Liver (tissue), 9 donors: ENCODE measurements around the gene CCDC178. TPM values are rescaled to one million over a fixed set of nuclear protein-coding genes. Genes with fewer than 3 reads are reported as not detected.

Experiments
- DNase-seq: peaks from one replicate; pipeline ENCODE4 v3.0.0-alpha.2; 2017; ENCODE audit warnings: low spot score
- H3K27ac ChIP-seq, 2 donors: one replicate each; pipeline ENCODE4 v1.7.0; 2013; ENCODE audit warnings: inconsistent platforms in 2 of 2, low read length in 2 of 2, control low read depth in 1 of 2, low read depth in 1 of 2, mild to moderate bottlenecking in 1 of 2
- H3K27me3 ChIP-seq, 4 donors: one replicate each; pipeline versions ENCODE4 v1.6.1 to v1.7.0; 2013; ENCODE audit warnings: low read length in 3 of 4, inconsistent platforms in 1 of 4, mild to moderate bottlenecking in 1 of 4, moderate library complexity in 1 of 4; ENCODE audit not compliant: control insufficient read depth in 4 of 4, insufficient read depth in 4 of 4
- H3K36me3 ChIP-seq, 4 donors: one replicate each; pipeline versions ENCODE4 v1.6.1 to v1.7.0; 2013; ENCODE audit warnings: low read length in 3 of 4, mild to moderate bottlenecking in 3 of 4, low read depth in 1 of 4, moderate library complexity in 1 of 4; ENCODE audit not compliant: control insufficient read depth in 4 of 4, insufficient read depth in 3 of 4
- H3K4me1 ChIP-seq, 4 donors: one replicate each; pipeline versions ENCODE4 v1.6.1 to v1.7.0; 2013; ENCODE audit warnings: low read length in 3 of 4, mild to moderate bottlenecking in 3 of 4, moderate library complexity in 1 of 4; ENCODE audit not compliant: control insufficient read depth in 4 of 4, insufficient read depth in 4 of 4
- H3K4me3 ChIP-seq, 3 donors: one replicate each; pipeline versions ENCODE4 v1.6.1 to v1.7.0; 2013; ENCODE audit warnings: low read length in 3 of 3, control low read depth in 1 of 3, low read depth in 1 of 3, mild to moderate bottlenecking in 1 of 3
- H3K9ac ChIP-seq, 2 donors: one replicate each; pipeline ENCODE4 v1.7.0; 2013; ENCODE audit warnings: low read length in 2 of 2, mild to moderate bottlenecking in 2 of 2, moderate library complexity in 2 of 2, control low read depth in 1 of 2, low read depth in 1 of 2
- H3K9me3 ChIP-seq, 4 donors: one replicate each; pipeline versions ENCODE4 v1.6.1 to v1.7.0; 2013; ENCODE audit warnings: low read length in 3 of 4; ENCODE audit not compliant: control insufficient read depth in 4 of 4
- EGR1 ChIP-seq, 2 donors: IDR thresholded peaks; 2 replicates each; pipeline ENCODE4 v1.6.1; 2016 to 2018; ENCODE audit warnings: antibody characterized with exemption in 2 of 2, low read depth in 2 of 2
- FOXA1 ChIP-seq: IDR thresholded peaks from 2 replicates; pipeline ENCODE4 v1.6.1; 2016; ENCODE audit warnings: antibody characterized with exemption
- GABPA ChIP-seq, 2 donors: IDR thresholded peaks in 1 of 2; conservative IDR thresholded peaks in 1 of 2; 2 replicates each; pipeline ENCODE4 v1.6.1; 2016; ENCODE audit warnings: antibody characterized with exemption in 2 of 2, mild to moderate bottlenecking in 1 of 2, moderate library complexity in 1 of 2
- HNF4A ChIP-seq, 2 donors: conservative IDR thresholded peaks; 2 replicates each; pipeline ENCODE4 v1.6.1; 2016; ENCODE audit warnings: antibody characterized with exemption in 2 of 2, mild to moderate bottlenecking in 2 of 2
- MAX ChIP-seq: IDR thresholded peaks from 2 replicates; pipeline ENCODE4 v1.6.1; 2016; ENCODE audit warnings: antibody characterized with exemption
- RAD21 ChIP-seq, 2 donors: IDR thresholded peaks; 2 replicates each; pipeline ENCODE4 v1.6.1; 2016; ENCODE audit warnings: antibody characterized with exemption in 2 of 2, mild to moderate bottlenecking in 2 of 2
- REST ChIP-seq: IDR thresholded peaks from 2 replicates; pipeline ENCODE4 v1.6.1; 2016; ENCODE audit warnings: antibody characterized with exemption, mild to moderate bottlenecking
- RXRA ChIP-seq, 2 donors: IDR thresholded peaks; 2 replicates each; pipeline ENCODE4 v1.6.1; 2017 to 2018; ENCODE audit warnings: antibody characterized with exemption in 2 of 2, mild to moderate bottlenecking in 1 of 2
- TAF1 ChIP-seq: conservative IDR thresholded peaks from 2 replicates; pipeline ENCODE4 v1.6.1; 2016; ENCODE audit warnings: antibody characterized with exemption, mild to moderate bottlenecking
- YY1 ChIP-seq: IDR thresholded peaks from 2 replicates; pipeline ENCODE4 v1.6.1; 2016; ENCODE audit warnings: antibody characterized with exemption, mild to moderate bottlenecking
- WGBS: extraction: QIAGEN DNeasy Blood & Tissue Kit; methylation state at CpG from one replicate; pipeline ENCODE4 v1.1.7; 2013; 5-methylcytosine and 5-hydroxymethylcytosine counted together
- polyA plus RNA-seq, 2 donors: library from polyadenylated mRNA; stranded (reverse) in 1 of 2; unstranded in 1 of 2; fragments of 200-250 nt in 1 of 2; fragments of >200 nt in 1 of 2; fragmentation: Nextera tagmentation in 1 of 2; extraction: Ambion mirVana in 1 of 2; gene quantifications; one replicate each; pipeline versions ENCODE4 v1.2.1 to v1.2.3, GENCODE V29; 2013 to 2015
- total RNA-seq, 2 donors: library from RNA; depleted of rRNA; stranded (reverse); fragments of >200 nt; gene quantifications; one replicate each; pipeline ENCODE4 v1.2.3, GENCODE V29; 2014
- TF ChIP-seq, protein P1 (sequence below): fragments of 150-350 bp; IDR thresholded peaks from 2 replicates; pipeline ENCODE4 v1.5.1; 2017; ENCODE audit warnings: improper control_type of control experiment, low read depth, low read length; ENCODE audit not compliant: missing input control
- TF ChIP-seq, protein P2 (sequence below): IDR thresholded peaks from 2 replicates; pipeline ENCODE4 v1.6.1; 2016; ENCODE audit warnings: antibody characterized with exemption
- TF ChIP-seq, protein P3 (sequence below): IDR thresholded peaks from 2 replicates; pipeline ENCODE4 v1.6.1; 2016; ENCODE audit warnings: antibody characterized with exemption
- donor health status: healthy.
- donor health status: healthy.
- donor health status: healthy.
- donor health status: healthy.
- donor health status: healthy.

Gene CCDC178
- total and polyA plus RNA-seq, 4 donors, result not detected

DNA sequence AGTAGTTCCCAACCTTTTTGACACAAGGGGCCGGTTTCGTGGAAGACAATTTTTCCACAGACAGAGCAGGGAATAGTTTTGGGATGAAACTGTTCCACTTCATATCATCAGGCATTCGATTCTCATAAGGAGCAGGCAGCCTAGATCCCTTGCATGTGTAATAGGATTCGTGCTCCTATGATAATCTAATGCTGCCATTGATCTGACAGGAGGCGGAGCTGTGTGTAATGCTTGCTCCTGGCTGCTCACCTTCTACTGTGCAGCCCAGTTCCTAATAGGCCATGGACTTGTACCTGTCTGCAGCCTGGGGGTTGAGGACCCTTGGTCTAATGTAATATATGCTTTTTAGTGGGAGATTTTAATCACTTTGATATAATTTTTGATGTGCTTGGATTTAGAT, 479.0 kb downstream of the CCDC178 start:
- H3K4me3 ChIP-seq, result no peak overlapping the region
- no peak overlapping the region for H3K9ac ChIP-seq
- TF ChIP-seq RAD21 (IDR thresholded peaks at IDR 0.05), result no peak
- TF ChIP-seq YY1, result no peak
- no peak for TF ChIP-seq MAX
- no peak for TF ChIP-seq EGR1 (IDR thresholded peaks at IDR 0.05; ENCODE audit: low read depth in 2 of 2)
- TF ChIP-seq HNF4A (conservative IDR thresholded peaks at IDR 0.05), result no peak
- TF ChIP-seq, protein P1, sequence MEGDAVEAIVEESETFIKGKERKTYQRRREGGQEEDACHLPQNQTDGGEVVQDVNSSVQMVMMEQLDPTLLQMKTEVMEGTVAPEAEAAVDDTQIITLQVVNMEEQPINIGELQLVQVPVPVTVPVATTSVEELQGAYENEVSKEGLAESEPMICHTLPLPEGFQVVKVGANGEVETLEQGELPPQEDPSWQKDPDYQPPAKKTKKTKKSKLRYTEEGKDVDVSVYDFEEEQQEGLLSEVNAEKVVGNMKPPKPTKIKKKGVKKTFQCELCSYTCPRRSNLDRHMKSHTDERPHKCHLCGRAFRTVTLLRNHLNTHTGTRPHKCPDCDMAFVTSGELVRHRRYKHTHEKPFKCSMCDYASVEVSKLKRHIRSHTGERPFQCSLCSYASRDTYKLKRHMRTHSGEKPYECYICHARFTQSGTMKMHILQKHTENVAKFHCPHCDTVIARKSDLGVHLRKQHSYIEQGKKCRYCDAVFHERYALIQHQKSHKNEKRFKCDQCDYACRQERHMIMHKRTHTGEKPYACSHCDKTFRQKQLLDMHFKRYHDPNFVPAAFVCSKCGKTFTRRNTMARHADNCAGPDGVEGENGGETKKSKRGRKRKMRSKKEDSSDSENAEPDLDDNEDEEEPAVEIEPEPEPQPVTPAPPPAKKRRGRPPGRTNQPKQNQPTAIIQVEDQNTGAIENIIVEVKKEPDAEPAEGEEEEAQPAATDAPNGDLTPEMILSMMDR, result no peak
- no peak for TF ChIP-seq REST
- H3K27ac ChIP-seq, result no peak overlapping the region
- 75% methylated on average over 5 of the region's 5 CpGs for WGBS
- H3K9me3 ChIP-seq, result no peaks in the 10 kb centered on the region
- DNase-seq, result no peak
- no peaks in the 10 kb centered on the region for H3K4me1 ChIP-seq
- H3K36me3 ChIP-seq, result no peaks in the 10 kb centered on the region
- H3K27me3 ChIP-seq, result peaks cover 0 to 4% (median 0%) of the 10 kb centered on the region in 4 donors

DNA sequence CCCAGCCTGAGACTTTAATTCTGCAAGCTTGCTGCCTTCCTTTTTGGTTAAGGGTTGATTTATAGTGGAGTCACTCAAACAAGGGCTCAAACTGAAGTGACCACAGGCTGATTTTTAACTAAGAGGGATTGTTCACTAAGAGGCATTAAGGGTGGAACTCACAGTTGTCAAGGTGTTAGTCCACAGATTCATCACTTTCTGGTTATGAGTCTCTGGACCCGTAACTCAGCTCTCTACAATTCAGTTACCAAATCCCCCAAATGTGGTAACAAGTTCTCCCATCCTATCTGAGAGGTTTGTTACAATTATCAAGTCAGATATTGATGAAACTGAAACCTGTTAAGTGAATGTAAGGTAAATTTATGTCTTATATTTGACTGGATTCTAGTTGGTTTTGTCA, 481.8 kb downstream of the CCDC178 start:
- 78% methylated on average over 1 of the region's 1 CpG for WGBS
- no peak for DNase-seq

More for the DNA sequence above, 481.8 kb downstream of the CCDC178 start:
- Histone ChIP-seq H3K27ac (no peak overlapping the region), H3K9ac (no peak overlapping the region), H3K9me3 (no peaks in the 10 kb centered on the region), H3K4me3 (no peak overlapping the region), H3K36me3 (no peaks in the 10 kb centered on the region), H3K27me3 (peaks cover 0 to 4% (median 0%) of the 10 kb centered on the region in 4 donors), H3K4me1 (no peaks in the 10 kb centered on the region)
- no peak for TF ChIP-seq MAX
- TF ChIP-seq RAD21 (IDR thresholded peaks at IDR 0.05), result no peak
- TF ChIP-seq FOXA1, result no peak
- no peak for TF ChIP-seq REST
- TF ChIP-seq GABPA (IDR thresholded peaks at IDR 0.05 in 1 of 2, conservative IDR thresholded peaks at IDR 0.05 in 1 of 2), result no peak
- no peak for TF ChIP-seq EGR1 (IDR thresholded peaks at IDR 0.05; ENCODE audit: low read depth in 2 of 2)
- TF ChIP-seq, protein P1, result no peak
- TF ChIP-seq, protein P2, sequence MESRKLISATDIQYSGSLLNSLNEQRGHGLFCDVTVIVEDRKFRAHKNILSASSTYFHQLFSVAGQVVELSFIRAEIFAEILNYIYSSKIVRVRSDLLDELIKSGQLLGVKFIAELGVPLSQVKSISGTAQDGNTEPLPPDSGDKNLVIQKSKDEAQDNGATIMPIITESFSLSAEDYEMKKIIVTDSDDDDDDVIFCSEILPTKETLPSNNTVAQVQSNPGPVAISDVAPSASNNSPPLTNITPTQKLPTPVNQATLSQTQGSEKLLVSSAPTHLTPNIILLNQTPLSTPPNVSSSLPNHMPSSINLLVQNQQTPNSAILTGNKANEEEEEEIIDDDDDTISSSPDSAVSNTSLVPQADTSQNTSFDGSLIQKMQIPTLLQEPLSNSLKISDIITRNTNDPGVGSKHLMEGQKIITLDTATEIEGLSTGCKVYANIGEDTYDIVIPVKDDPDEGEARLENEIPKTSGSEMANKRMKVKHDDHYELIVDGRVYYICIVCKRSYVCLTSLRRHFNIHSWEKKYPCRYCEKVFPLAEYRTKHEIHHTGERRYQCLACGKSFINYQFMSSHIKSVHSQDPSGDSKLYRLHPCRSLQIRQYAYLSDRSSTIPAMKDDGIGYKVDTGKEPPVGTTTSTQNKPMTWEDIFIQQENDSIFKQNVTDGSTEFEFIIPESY, result no peak
- TF ChIP-seq YY1, result no peak
- TF ChIP-seq TAF1, result no peak
- TF ChIP-seq HNF4A (conservative IDR thresholded peaks at IDR 0.05), result no peak
- TF ChIP-seq RXRA (IDR thresholded peaks at IDR 0.05), result no peak
- TF ChIP-seq, protein P3, sequence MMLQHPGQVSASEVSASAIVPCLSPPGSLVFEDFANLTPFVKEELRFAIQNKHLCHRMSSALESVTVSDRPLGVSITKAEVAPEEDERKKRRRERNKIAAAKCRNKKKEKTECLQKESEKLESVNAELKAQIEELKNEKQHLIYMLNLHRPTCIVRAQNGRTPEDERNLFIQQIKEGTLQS, result no peak
